ENCODE results near the gene GLA. TPM values are rescaled to one million over a fixed set of nuclear protein-coding genes. Genes with fewer than 3 reads are reported as not detected.

The GLA gene
- total RNA-seq, 1 donor from 2014 or later: 9.0 TPM

- no peaks in the 10 kb centered on the region for H3K4me1 ChIP-seq
- no peak overlapping the region for H3K4me3 ChIP-seq
- H3K27me3 ChIP-seq: no peaks in the 10 kb centered on the region
- H3K9me3 ChIP-seq: no peaks in the 10 kb centered on the region
- no peak for DNase-seq (ENCODE audit: low spot score in 2 of 2)
- TF ChIP-seq, protein P1, sequence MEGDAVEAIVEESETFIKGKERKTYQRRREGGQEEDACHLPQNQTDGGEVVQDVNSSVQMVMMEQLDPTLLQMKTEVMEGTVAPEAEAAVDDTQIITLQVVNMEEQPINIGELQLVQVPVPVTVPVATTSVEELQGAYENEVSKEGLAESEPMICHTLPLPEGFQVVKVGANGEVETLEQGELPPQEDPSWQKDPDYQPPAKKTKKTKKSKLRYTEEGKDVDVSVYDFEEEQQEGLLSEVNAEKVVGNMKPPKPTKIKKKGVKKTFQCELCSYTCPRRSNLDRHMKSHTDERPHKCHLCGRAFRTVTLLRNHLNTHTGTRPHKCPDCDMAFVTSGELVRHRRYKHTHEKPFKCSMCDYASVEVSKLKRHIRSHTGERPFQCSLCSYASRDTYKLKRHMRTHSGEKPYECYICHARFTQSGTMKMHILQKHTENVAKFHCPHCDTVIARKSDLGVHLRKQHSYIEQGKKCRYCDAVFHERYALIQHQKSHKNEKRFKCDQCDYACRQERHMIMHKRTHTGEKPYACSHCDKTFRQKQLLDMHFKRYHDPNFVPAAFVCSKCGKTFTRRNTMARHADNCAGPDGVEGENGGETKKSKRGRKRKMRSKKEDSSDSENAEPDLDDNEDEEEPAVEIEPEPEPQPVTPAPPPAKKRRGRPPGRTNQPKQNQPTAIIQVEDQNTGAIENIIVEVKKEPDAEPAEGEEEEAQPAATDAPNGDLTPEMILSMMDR (IDR thresholded peaks at IDR 0.05): no peak
- intact Hi-C loops (cut with DNase I): no loop called here
- no peak overlapping the region for H3K27ac ChIP-seq
- no peaks in the 10 kb centered on the region for H3K36me3 ChIP-seq
Measured at GRCh38 chrX:101368800-101369199, 38.9 kb downstream of the GLA start.

- no peak overlapping the region for H3K27ac ChIP-seq
- no peaks in the 10 kb centered on the region for H3K36me3 ChIP-seq
- H3K27me3 ChIP-seq: no peaks in the 10 kb centered on the region
- intact Hi-C loops (cut with DNase I): no loop called here
- no peak for DNase-seq (ENCODE audit: low spot score in 2 of 2)
- H3K4me1 ChIP-seq: no peaks in the 10 kb centered on the region
- H3K9me3 ChIP-seq: no peaks in the 10 kb centered on the region
- TF ChIP-seq, protein P1 (IDR thresholded peaks at IDR 0.05): no peak
- H3K4me3 ChIP-seq: no peak overlapping the region
Measured at GRCh38 chrX:101365301-101365795, 42.4 kb downstream of the GLA start.

DNA sequence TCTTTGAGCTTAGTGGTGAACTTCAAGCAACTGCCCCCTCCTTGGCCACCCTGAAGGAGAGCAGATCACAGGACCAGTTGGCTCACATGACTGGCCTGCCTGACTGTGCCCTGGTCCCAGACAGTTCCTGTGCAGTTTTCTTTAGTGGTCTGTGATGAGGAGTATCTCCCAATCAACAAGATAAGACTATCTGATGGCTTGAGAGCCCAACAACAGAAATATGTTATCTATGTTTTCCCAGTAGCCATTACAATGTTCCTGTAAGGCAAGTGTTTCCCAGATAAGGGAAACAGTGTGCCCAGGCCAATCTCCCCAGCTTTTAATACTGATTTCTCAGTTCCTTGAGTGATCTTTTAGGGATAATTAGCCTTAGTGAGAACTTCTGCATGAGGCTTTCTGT is 45.0 kb downstream of the GLA start:
- Histone ChIP-seq H3K4me3 (no peak overlapping the region), H3K36me3 (no peaks in the 10 kb centered on the region), H3K4me1 (no peaks in the 10 kb centered on the region), H3K9me3 (no peaks in the 10 kb centered on the region), H3K27me3 (no peaks in the 10 kb centered on the region), H3K27ac (no peak overlapping the region)
- DNase-seq (ENCODE audit: low spot score in 2 of 2): no peak
- TF ChIP-seq, protein P1 (IDR thresholded peaks at IDR 0.05): no peak
- intact Hi-C loops (cut with DNase I): no loop called here

DNA sequence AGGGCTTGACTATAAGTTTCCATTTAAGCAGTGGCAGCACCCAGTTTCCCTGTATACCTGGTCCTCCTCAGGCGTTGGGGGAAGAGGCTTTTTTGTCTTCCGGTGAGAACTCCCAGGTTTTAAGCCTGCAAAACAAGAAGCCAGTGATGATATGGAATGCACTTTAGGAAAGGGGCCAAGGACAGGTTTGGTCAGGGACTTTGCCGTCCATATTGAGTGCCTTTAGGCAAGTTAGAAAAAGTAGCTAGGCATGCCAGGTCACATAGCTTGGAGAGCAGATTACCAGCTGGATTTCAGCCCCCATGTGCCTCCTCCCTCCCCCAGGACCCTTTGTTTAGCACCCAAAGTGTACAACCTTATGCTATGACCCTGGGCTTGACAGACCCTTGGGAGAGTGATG is 45.6 kb downstream of the GLA start:
- no peak overlapping the region for H3K4me3 ChIP-seq
- H3K9me3 ChIP-seq: no peaks in the 10 kb centered on the region
- H3K4me1 ChIP-seq: no peaks in the 10 kb centered on the region
- no peak overlapping the region for H3K27ac ChIP-seq
- H3K36me3 ChIP-seq: no peaks in the 10 kb centered on the region
- intact Hi-C loops (cut with DNase I): no loop called here
- TF ChIP-seq, protein P1 (IDR thresholded peaks at IDR 0.05): no peak
- DNase-seq (ENCODE audit: low spot score in 2 of 2): no peak
- no peaks in the 10 kb centered on the region for H3K27me3 ChIP-seq

DNA sequence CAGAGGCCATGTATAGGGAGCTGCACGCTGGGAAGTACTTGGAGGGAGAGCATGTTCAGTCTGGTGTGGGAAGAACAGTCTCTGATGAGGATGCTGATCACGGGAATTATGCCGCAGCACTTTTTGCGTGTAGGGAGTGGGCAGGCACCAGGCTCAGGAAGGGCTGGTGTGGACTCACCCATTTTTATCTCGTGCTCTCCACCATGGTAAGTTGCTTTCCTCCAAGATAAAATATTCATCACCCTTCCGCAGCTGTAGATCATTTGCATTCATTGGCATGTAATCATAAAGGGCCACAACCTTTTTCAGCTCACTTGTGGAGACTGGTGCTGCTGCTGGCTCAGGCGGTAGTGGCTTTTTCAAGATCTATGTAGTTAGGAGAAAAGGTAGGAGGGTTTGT is 47.3 kb downstream of the GLA start:
- H3K4me1 ChIP-seq: no peaks in the 10 kb centered on the region
- H3K36me3 ChIP-seq: no peaks in the 10 kb centered on the region
- TF ChIP-seq, protein P1 (IDR thresholded peaks at IDR 0.05): no peak
- H3K27me3 ChIP-seq: no peaks in the 10 kb centered on the region
- intact Hi-C loops (cut with DNase I): no loop called here
- H3K4me3 ChIP-seq: no peak overlapping the region
- H3K27ac ChIP-seq: no peak overlapping the region
- DNase-seq (ENCODE audit: low spot score in 2 of 2): no peak
- H3K9me3 ChIP-seq: no peaks in the 10 kb centered on the region

GRCh38 chrX:101359966-101360365 is 47.8 kb downstream of the GLA start:
- Histone ChIP-seq H3K36me3 (no peaks in the 10 kb centered on the region), H3K4me1 (no peaks in the 10 kb centered on the region), H3K27me3 (no peaks in the 10 kb centered on the region), H3K9me3 (no peaks in the 10 kb centered on the region), H3K27ac (no peak overlapping the region), H3K4me3 (no peak overlapping the region)
- TF ChIP-seq, protein P1 (IDR thresholded peaks at IDR 0.05): no peak
- intact Hi-C loops (cut with DNase I): no loop called here
- no peak for DNase-seq (ENCODE audit: low spot score in 2 of 2)
